ENCODE measurements around the gene HSD17B12.

Gene HSD17B12

GRCh38 chr11:43871051-43871450 lies 190.5 kb downstream of the HSD17B12 start:
- DNase-seq (ENCODE audit: low spot score) = no peak

- DNase-seq (ENCODE audit: low spot score) = no peak
Observed at GRCh38 chr11:43872995-43873394, 192.5 kb downstream of the HSD17B12 start.

GRCh38 chr11:43874078-43874477 lies 193.5 kb downstream of the HSD17B12 start:
- DNase-seq (ENCODE audit: low spot score) = no peak

GRCh38 chr11:43874738-43875137 lies 194.2 kb downstream of the HSD17B12 start:
- no peak for DNase-seq (ENCODE audit: low spot score)

GRCh38 chr11:43879789-43880639 lies 199.5 kb downstream of the HSD17B12 start:
- no peak for DNase-seq (ENCODE audit: low spot score)

- DNase-seq (ENCODE audit: low spot score) = peak; percentile 94
Observed at GRCh38 chr11:43880640-43881159, 200.2 kb downstream of the HSD17B12 start, which contains the start of gene ALKBH3. Gene ALKBH3, plus strand, starts transcription at chr11:43880831. Its CDS starts 1,822 bp downstream, at chr11:43882653.

- DNase-seq (ENCODE audit: low spot score) = no peak
Observed at GRCh38 chr11:43892851-43893250, 212.3 kb downstream of the HSD17B12 start.

- no peak for DNase-seq (ENCODE audit: low spot score)
Observed at GRCh38 chr11:43894546-43894945, 214.0 kb downstream of the HSD17B12 start.

GRCh38 chr11:43895601-43896000 lies 215.1 kb downstream of the HSD17B12 start:
- no peak for DNase-seq (ENCODE audit: low spot score)

GRCh38 chr11:43898574-43898973 lies 218.0 kb downstream of the HSD17B12 start:
- no peak for DNase-seq (ENCODE audit: low spot score)

- no peak for DNase-seq (ENCODE audit: low spot score)
Observed at GRCh38 chr11:43899094-43899493, 218.6 kb downstream of the HSD17B12 start.

GRCh38 chr11:43901551-43901950 lies 221.0 kb downstream of the HSD17B12 start:
- no peak for DNase-seq (ENCODE audit: low spot score)

- DNase-seq (ENCODE audit: low spot score) = no peak
Observed at GRCh38 chr11:43903078-43903477, 222.5 kb downstream of the HSD17B12 start.

- DNase-seq (ENCODE audit: low spot score) = no peak
Observed at GRCh38 chr11:43903969-43904368, 223.4 kb downstream of the HSD17B12 start.

GRCh38 chr11:43904742-43905535 lies 224.4 kb downstream of the HSD17B12 start:
- DNase-seq (ENCODE audit: low spot score) = no peak

- no peak for DNase-seq (ENCODE audit: low spot score)
Observed at GRCh38 chr11:43905813-43906241, 225.3 kb downstream of the HSD17B12 start.
